T-helper 1 cell (primary cell): ENCODE results near the gene MOV10L1.

Experiments used
- DNase-seq, 5 donors: peaks; one replicate each; pipeline ENCODE4 v3.0.0-alpha.2; 2012 to 2020

MOV10L1 gene

DNA sequence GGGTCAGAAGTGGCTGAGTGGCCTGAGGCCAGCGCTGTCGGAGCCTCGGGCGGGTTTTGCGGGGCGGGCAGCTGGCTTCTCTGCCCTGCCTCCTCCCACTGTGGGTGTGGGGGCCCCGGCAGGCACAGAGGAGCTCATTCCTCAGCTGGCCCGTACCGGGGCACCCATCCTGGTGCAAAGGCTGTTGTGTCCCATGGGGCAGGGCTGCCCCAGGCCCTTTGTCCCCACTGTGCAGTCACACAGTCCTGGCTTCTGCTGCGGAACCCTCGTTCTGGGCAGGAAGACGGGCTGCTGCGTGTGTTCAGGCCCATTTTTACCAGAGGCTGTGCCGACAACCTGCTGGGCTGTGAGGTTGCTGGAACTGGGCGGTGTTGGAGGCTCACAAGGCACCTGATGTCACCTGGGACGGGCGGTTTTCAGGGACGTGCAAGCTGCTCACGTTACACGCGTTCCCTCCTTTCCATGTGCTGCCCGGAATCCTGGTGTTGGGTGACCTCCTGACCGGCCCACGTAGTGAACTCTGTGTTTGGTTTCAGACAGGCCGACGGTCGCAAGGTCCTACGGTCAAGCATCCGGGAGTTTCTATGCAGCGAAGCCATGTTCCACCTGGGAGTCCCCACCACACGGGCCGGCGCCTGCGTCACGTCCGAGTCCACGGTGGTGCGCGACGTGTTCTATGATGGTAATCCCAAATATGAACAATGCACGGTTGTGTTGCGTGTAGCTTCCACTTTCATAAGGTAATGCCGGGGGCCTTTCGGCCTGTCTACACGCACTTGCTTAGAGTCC lies 116.2 kb downstream of the MOV10L1 start:
- no peak for DNase-seq

DNA sequence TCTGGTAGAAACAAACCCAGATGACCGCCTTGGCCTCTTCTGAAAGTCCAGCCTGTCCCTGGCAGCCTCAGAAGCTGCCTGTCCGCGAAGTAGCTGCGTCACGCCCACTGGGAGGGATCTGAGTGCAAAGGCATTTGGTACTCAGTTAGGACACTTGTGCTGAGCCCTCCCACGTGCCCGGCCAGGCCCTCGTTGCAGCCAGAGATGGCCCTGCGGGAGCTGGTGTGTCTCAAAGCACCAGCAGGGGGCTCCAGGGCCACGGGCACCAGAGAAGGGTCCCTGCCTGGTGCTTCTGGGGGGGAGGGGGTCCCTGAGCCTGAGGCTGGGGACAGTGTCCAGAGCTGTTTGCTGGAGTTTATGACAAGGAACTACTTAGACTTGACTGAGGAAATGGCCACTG lies 116.8 kb downstream of the MOV10L1 start:
- peak in 1 of 5 donors; percentile 1 for DNase-seq

DNA sequence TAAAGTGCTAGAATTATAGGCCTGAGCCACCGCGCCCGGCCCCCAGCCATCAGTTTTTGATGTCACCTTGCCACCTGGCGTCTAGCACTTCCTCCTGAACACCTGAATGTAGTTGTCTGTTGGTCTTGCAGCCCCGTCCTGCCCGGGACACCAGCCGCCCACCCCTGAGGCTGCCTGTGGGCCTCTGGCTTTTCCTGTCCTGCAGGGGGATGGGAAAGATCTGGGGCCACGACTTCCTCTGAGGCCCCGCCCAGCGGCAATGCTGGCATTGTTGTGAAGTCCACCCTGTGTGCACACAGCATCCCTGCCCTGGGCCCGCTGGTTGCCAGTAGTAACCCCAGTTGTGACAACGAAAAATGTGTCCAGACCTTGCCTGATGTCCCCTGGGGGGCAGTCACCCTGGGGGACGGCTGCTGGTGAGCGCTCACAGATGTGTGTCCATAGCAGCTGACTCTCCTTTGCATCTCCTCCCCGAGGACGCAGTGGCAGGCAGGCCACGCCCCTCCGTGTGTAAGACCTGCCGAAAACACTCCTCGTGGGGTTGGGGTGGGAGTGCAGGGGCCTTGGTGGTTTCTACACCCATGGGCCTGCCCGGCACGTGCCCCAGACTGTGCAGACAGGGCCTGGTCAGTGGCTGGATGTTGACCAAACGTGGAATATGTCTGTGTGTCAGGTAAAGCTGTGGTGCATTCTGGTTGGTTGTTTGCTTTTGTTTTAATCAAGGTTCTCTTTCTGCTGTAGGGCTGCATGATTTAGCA lies 117.8 kb downstream of the MOV10L1 start:
- no peak for DNase-seq

DNA sequence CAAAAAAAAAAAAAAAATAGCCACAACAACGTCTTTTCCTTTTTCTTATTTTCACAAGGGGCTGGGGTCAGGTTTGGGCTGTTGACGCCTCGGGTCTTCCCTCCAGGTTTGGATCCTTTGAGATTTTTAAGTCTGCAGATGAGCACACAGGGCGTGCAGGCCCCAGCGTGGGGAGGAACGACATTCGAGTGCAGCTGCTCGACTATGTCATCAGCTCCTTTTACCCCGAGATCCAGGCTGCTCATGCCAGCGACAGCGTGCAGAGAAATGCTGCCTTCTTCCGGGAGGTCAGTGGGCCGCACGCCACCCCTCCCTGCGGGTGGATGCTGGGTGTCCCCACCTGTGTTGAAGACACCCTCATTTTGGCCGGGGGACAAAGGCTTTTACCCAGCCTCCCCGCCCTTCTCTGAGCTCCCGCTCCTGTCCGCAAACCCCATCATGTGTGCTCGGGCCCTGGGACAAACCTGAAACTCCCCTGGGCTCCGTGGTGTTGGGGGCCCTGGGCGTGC lies 118.7 kb downstream of the MOV10L1 start:
- DNase-seq: no peak

DNA sequence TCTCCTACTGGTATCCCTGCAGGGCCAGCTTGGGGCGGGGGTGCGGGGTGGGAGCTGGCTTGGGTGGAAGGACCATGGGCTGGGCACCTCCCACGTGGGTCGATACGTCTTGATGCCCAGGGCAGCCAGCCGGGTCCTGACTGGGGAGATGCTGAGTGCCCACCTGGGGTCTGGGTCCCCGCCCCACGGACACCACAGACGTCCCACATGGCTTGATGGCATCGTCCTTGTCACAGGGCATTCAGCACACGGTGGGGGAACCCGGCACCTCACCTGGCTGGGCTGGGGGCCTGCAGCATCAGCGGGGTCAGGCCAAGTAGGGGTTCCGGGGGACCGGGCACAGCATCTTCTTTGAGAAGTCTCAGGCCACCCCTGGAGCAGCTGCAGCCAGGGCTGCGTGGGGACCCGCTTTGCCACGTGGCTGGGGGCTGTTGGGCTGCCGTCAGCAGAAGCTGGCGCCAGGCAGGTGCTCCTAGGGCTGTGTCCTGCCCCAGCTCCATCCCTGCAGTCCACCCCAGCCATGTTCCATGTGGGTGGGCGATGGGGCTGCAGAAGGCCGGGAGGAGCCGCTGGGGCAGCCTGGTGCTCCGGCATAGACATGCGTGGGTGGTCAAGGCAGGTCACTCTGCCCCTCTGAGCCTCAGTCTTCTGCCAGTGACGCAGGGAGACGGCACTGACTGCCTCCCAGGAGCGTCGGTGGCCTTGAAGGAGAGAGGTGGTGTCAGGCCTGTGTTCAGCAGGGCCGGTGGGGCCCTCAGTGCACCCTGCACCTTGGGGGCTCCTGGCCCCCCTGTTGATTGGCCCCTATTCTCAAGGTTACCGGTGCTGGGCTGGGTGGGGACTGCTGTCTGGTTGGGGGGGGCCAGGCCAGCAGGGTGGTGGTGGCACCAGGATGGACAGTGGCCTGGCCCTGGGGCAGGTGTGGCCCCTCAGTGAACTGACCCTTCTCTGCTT lies 119.4 kb downstream of the MOV10L1 start:
- peak in 1 of 5 donors; percentile 2 for DNase-seq

DNA sequence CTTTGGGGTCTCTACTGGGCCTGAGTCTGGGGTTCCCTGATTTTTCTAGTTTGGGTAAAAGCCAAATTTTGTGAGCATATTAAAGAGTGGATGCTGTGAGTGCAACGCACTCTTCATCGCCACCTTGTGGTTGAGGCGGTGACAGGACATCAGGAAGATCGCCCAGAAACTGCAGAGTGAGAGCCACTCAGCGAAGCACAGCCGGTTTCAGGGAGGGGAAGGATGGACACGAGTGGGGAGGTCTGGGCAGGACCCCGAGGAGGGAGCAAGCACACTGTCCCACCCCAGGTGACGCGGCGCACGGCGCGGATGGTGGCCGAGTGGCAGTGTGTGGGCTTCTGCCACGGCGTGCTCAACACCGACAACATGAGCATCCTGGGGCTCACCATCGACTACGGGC lies 120.1 kb downstream of the MOV10L1 start:
- peak in 4 of 5 donors; percentile 59 to 70 (median 64) for DNase-seq

DNA sequence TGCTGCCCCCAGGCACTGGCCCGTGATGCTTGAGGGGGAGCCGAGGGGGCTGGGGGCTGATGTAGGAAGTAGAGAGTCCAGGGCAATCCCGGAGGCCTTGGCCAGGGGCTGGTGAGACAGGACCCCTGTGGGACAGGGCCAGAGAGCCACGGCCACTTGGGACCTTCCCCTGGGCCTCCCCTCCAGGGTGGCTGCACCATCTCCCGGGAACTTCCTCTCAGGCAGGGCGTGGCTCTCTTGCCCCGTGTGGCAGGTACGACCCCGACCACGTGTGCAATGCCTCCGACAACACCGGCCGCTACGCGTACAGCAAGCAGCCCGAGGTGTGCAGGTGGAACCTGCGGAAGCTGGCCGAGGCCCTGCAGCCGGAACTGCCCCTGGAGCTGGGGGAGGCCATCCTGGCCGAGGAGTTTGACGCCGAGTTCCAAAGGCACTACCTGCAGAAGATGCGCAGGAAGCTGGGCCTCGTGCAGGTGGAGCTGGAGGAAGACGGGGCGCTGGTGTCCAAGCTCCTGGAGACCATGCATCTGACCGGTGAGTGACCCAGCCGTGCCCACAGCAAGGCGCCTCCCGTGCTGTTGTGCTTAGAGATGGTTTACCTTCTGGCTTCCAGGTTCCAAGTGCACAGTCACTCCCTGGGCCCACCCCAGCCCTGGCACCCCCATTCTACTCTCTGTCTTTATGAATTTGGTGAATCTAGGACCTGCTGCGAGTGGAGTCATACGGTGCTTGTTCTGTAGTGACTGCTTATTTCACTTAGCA lies 120.8 kb downstream of the MOV10L1 start:
- DNase-seq: peak in 1 of 5 donors; percentile 1

DNA sequence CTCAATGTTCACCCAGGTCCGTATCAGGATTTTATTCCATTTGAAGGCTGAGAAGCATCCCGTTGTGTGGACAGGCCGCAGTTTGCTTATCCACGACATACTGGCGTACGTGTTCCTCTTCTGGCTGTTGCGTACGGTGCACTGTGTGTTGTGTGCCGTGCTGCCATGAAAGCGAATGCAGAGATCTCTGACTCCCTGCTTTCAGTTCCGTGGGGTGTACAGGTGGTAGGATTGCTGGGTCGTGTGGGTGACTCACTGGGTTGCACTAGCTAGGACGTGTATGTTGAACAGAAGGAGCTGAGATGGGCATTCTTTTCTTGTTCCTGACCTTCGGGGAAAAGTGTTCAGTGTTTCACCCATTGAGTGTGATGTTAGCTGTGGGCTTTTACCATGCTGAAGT lies 121.3 kb downstream of the MOV10L1 start:
- no peak for DNase-seq
